Renal pelvis (tissue), 3 donors: ENCODE data around the gene FAM185A. TPM values are rescaled to one million over a fixed set of nuclear protein-coding genes. Genes with fewer than 3 reads are reported as not detected.

ENCODE experiments used
- polyA plus RNA-seq, 3 donors: library from polyadenylated mRNA; unstranded; fragments of 120-200 nt; gene quantifications; one replicate each; pipeline ENCODE4 v1.2.1, GENCODE V29; 2013; ENCODE audit not compliant: insufficient read length in 3 of 3

FAM185A gene
- polyA plus RNA-seq, 3 donors = 7.6 to 10.4 (median 8.9) TPM

Other genes starting within 250 kb of the FAM185A start
- gene RASA4B, start 231.2 kb upstream of the FAM185A start, polyA plus RNA-seq = 10 to 100 TPM; 16.9 to 26.1 (median 23.2) TPM
- gene UPK3BL2, start 205.3 kb upstream of the FAM185A start, polyA plus RNA-seq = 10 to 100 TPM in 2 of 3 donors, 1 to 10 TPM in 1; 9.3 to 34.1 (median 18.5) TPM
- 10 to 100 TPM in 2 of 3 donors, 1 to 10 TPM in 1; 2.6 to 16.6 (median 14.1) TPM for gene SPDYE2, start 197.8 kb upstream of the FAM185A start, polyA plus RNA-seq
- 10 to 100 TPM; 77.7 to 90.7 (median 78.2) TPM for gene POLR2J3, start 176.4 kb upstream of the FAM185A start, polyA plus RNA-seq
- 10 to 100 TPM; 51.3 to 86.8 (median 62.3) TPM for gene RASA4, start 132.2 kb upstream of the FAM185A start, polyA plus RNA-seq
- 10 to 100 TPM; 17.7 to 50.9 (median 18.6) TPM for gene UPK3BL1, start 106.2 kb upstream of the FAM185A start, polyA plus RNA-seq
- 1 to 10 TPM in 2 of 3 donors, under 1 TPM in 1; 0.60 to 5.0 (median 3.3) TPM for gene SPDYE2B, start 98.7 kb upstream of the FAM185A start, polyA plus RNA-seq
- gene POLR2J2, start 77.3 kb upstream of the FAM185A start, polyA plus RNA-seq = 1 to 10 TPM; 1.3 to 9.0 (median 1.9) TPM
- gene LRRC17, start 164.0 kb downstream of the FAM185A start, polyA plus RNA-seq = 10 to 100 TPM; 58.4 to 82.9 (median 62.1) TPM